B cell (primary cell): ENCODE data around the gene ALKBH3.

Experiments
- CTCF ChIP-seq: fragments of 200-600 bp; IDR thresholded peaks from one replicate; pipeline ENCODE4 v1.8.0; 2022; ENCODE audit warnings: antibody characterized with exemption, mild to moderate bottlenecking
- EZH2 ChIP-seq: IDR thresholded peaks from 2 replicates; pipeline ENCODE4 v1.6.1; 2012; ENCODE audit warnings: borderline replicate concordance, low read depth, mild to moderate bottlenecking, moderate library complexity, low read length; ENCODE audit not compliant: insufficient read depth, poor library complexity, severe bottlenecking

GRCh38 chr11:43947003-43947500, 66.4 kb downstream of the ALKBH3 start:
- TF ChIP-seq CTCF: no peak
- no peak for TF ChIP-seq EZH2
